ES-I3 (cell line): ENCODE measurements around the gene BFAR.

Experiments
- H3K36me3 ChIP-seq: 2 replicates; pipeline ENCODE4 v1.6.1; 2013; ENCODE audit warnings: mild to moderate bottlenecking, low read length, control low read depth, moderate library complexity; ENCODE audit not compliant: insufficient read depth
- H3K4me1 ChIP-seq: 2 replicates; pipeline ENCODE4 v1.6.1; 2013; ENCODE audit warnings: mild to moderate bottlenecking, control low read depth, low read length; ENCODE audit not compliant: insufficient read depth
- H3K9ac ChIP-seq: 2 replicates; pipeline ENCODE4 v1.6.1; 2013; ENCODE audit warnings: low read depth, mild to moderate bottlenecking, low read length, moderate library complexity
- H3K9me3 ChIP-seq: 2 replicates; pipeline ENCODE4 v1.6.1; 2013; ENCODE audit warnings: mild to moderate bottlenecking, low read length, moderate library complexity; ENCODE audit not compliant: control insufficient read depth, insufficient read depth

The BFAR gene, protein sequence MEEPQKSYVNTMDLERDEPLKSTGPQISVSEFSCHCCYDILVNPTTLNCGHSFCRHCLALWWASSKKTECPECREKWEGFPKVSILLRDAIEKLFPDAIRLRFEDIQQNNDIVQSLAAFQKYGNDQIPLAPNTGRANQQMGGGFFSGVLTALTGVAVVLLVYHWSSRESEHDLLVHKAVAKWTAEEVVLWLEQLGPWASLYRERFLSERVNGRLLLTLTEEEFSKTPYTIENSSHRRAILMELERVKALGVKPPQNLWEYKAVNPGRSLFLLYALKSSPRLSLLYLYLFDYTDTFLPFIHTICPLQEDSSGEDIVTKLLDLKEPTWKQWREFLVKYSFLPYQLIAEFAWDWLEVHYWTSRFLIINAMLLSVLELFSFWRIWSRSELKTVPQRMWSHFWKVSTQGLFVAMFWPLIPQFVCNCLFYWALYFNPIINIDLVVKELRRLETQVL

DNA sequence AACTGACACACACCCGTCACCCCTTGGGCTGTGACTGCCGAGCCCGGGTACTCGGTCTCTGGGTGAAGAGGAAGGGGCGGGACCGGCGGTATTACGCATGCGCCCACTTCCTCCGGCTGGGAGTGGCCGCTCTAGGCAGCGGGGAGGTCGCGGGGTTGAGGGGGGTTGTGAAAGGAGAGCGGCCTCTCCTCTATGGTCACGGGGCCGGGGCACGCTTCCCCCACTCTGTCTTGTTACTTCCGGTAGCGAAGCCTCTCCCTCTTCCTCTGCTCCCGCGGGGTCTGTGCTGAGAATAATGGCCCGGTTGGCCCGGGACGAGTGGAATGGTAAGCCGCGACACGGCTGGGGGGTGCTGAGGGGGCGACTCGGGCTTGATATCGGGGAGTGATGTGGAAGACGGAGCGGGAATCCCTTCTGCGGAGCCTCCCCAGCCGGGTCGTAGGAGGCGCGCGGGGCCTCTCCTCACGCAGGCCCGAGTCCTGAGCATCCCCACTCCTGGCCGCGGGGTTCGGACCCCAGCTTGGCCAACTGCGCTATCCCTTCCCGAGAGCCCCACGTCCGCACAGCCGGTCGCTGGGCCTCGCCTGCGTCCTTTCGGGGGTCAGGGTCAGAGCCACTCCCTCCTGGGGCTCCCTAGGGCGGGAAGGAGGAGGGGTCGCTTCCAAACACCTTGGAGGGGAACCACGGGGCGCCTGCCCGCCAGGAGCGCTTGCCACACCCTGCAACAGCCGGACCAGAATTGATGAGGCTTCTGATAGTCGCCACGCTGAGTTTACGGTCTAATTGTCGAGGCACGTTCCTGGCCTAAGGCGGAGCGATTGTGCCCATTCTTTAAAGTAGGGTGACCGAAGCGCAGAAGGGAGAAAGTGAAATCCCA, at the start of gene BFAR:
TSS of gene BFAR (plus strand) at position 259 of the 877 bp plus-strand sequence. CDS start 11,396 bp downstream, outside the sequence.
- no peaks in the 10 kb centered on the region for H3K9me3 ChIP-seq
- peaks cover 26% of the 10 kb centered on the region for H3K4me1 ChIP-seq
- H3K36me3 ChIP-seq = no peaks in the 10 kb centered on the region
- peak within 1 kb of the TSS; percentile 97 for H3K9ac ChIP-seq

DNA sequence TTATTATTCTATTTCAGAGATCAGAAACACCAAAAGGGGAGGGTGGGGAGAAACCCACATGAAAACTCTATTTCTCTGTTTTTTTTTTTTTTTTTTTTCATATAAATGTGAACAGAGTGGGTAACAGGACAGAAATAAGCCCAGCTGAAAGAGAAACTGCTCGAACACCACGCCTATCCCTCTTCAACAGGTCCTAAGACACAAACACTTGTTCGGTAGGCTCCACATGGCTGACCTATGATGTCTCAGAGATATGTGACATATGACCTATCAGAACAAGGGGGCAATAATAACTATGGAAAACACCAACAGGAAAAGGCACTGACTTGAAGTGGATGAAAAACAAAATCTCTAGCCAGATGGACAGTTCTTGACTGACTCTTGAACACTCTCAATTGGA, 47.5 kb upstream of the BFAR start:
- H3K9ac ChIP-seq = no peak overlapping the region
- H3K9me3 ChIP-seq = no peaks in the 10 kb centered on the region
- peaks cover 17% of the 10 kb centered on the region for H3K36me3 ChIP-seq
- H3K4me1 ChIP-seq = no peaks in the 10 kb centered on the region

DNA sequence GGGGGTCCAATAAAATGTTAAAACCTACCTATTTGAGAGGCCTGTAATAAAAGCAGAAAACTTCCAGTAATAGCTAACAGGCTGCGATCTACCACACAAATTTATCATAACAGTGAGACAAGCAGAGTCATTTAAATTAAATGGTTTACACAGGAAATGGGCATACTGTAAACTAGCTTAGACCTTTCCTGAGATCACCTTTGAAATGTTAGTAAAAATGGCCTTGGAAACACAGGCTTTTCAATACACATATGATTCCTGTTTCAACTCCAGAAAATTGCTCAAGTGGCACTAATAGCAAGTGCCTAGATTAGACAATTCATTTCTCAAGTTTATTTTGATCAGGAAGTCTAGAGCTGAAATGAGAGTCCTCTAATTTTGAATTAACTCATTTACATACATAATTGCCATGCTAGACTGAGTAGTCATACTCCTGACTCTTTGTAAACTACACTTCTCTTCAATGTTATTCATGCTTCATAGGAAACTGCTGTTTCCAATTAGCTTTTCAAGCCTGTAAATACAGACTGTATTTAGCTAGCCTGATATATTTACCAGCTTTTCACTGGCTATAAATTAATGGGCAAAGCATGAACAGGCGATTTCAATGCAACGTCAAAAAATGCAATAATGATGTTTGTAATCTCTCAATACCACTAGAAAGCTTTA, 46.0 kb upstream of the BFAR start:
- H3K9ac ChIP-seq = no peak overlapping the region
- H3K36me3 ChIP-seq = peaks cover 7% of the 10 kb centered on the region; the same call in 1 of the 2 replicates
- no peaks in the 10 kb centered on the region for H3K9me3 ChIP-seq
- H3K4me1 ChIP-seq = no peaks in the 10 kb centered on the region

DNA sequence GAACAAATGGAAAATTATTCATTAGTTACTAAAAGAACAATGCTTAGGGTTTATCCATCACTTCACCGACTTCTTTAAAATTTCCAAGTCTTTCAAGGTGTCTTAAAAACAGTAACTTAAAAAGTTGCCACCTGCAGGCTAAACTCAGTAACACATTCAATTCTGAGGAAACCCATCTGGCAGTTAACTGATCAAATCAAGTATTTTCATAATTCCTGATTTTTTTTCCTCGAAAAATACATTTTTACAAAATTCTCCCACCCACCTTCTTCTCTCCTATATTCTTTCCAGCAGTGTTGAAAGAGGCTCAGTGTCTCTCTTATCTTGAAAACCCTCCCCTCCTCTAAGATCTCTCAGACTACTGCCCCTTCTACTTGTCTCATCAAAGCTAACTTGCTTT, 32.6 kb upstream of the BFAR start:
- Histone ChIP-seq H3K36me3 (peaks cover 17% of the 10 kb centered on the region), H3K9me3 (no peaks in the 10 kb centered on the region), H3K9ac (no peak overlapping the region), H3K4me1 (no peaks in the 10 kb centered on the region)

DNA sequence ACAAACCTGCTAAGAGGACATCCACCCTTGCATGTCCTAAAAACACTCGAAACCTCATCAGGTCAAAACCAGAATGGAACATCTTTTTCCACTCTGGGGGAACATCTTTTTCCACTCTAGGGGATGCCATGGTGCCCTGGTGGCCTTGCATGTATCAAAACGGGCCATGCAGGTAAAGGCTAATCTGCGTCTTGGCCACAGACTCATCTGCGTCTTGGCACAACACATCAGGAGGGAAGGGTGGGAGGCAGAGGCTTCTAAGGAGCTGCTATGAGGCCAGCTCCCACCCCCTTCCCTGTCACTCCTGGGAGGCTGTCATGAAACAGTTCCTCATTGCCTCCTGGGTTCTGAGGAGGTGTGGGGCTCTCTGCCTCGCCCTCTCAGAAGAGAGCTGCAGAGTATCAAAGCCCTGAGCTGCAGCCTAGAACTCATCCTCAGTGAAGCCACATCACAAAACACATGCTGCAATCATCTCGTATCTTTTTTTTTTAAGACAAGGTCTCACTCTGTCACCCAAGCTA, 30.2 kb upstream of the BFAR start:
- Histone ChIP-seq H3K9me3 (no peaks in the 10 kb centered on the region), H3K9ac (no peak overlapping the region), H3K4me1 (no peaks in the 10 kb centered on the region), H3K36me3 (peaks cover 28% of the 10 kb centered on the region)

DNA sequence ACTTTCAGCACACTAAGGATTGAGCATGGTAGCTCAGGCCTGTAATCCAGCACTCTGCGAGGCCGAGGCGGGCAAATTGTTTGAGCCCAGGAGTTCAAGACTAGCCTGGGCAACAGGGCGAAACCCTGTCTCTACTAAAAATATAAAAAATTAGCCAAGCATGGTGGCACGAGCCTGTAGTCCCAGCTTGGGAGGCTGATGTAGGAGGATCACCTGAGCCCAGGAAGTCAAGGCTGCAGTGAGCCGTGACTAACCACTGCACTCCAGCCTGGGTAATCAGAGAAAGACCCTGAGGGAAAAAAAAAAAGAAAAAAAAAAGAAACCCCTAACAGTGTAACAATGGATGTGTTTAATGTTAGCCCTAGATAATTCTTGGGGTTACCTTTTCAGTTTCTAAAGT, 26.6 kb upstream of the BFAR start:
- Histone ChIP-seq H3K4me1 (peaks cover 23% of the 10 kb centered on the region), H3K9ac (no peak overlapping the region), H3K9me3 (no peaks in the 10 kb centered on the region), H3K36me3 (peaks cover 38% of the 10 kb centered on the region)

DNA sequence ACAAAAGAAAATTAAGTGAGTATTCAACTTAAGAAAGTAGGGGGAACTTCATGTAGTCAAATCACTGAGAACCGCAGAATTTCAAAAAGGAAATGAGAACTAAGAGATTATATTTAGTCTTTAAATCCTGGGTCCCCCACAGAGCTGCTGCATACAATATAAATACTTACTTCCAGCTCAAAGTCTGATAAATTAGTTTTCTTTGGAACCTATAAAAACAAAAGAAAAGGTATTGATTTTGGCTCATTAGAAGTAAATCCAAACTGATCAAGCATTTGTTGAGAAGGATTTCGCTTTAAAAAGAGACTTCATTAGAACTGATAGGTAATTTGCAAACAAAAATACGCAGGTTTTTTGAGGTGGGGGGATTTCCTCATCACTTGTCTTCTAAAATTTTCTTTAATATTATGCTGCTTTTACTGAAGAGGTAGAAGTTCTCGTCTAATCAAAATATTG, 24.6 kb upstream of the BFAR start:
- H3K4me1 ChIP-seq = peaks cover 23% of the 10 kb centered on the region
- no peak overlapping the region for H3K9ac ChIP-seq
- no peaks in the 10 kb centered on the region for H3K9me3 ChIP-seq
- peaks cover 44% of the 10 kb centered on the region for H3K36me3 ChIP-seq

DNA sequence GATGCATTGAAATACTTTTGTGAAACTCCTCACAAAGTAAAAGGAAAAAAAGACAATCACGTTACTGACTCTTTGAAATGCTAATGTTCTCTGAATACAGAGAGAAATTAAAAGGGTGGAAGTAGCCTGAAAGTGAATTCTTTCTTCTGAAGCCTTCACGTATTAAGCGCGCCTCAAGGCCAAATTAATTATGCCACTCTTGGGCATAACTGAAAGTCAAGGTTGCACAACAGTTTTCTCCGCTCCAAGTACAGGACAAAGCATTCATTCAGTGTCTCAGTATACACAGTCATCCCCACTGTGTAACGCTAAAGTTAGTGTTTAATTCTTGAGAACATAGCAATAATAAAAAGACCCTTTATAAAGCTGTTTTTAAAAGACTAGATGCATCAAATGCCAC, 24.1 kb upstream of the BFAR start:
- no peaks in the 10 kb centered on the region for H3K9me3 ChIP-seq
- H3K4me1 ChIP-seq = peaks cover 23% of the 10 kb centered on the region
- no peak overlapping the region for H3K9ac ChIP-seq
- H3K36me3 ChIP-seq = peaks cover 43% of the 10 kb centered on the region

DNA sequence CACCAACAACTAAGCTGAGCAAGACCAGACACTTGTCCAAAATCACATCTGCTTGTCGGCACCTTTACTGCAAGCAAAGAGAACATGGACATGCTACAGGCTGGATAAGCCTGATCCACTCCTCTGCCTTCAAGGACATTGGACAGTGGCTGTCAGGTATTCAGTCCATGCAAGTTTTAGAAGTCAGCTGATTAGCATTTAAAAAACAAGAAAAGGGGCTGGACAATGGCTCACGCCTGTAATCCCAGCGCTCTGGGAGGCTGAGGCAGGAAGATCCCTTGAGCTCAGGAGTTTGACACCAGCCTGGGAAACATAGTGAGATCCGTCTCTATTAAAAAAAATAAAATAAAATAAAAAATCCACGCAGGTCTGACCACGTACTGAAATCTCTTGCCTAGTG, 23.0 kb upstream of the BFAR start:
- no peaks in the 10 kb centered on the region for H3K9me3 ChIP-seq
- peaks cover 41% of the 10 kb centered on the region for H3K36me3 ChIP-seq
- no peak overlapping the region for H3K9ac ChIP-seq
- H3K4me1 ChIP-seq = peaks cover 23% of the 10 kb centered on the region

DNA sequence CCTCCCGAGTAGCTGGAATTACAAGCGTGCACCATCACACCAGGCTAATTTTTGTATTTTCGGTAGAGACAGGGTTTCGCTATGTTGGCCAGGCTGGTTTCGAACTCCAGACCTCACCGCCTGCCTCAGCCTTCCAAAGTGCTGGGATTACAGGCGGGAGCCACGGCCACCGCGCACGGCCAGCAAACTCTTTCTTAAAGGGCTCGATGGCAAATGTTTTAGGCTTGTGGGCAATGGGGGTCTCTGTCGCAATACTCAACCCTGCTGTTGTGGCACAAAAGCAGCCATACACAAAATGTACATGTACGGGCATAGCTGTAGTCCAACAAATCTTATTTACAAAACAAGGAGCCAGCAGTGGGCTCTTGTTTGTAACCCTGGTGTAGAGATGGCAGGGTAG, 21.1 kb upstream of the BFAR start:
- Histone ChIP-seq H3K4me1 (peaks cover 23% of the 10 kb centered on the region), H3K9ac (no peak overlapping the region), H3K9me3 (no peaks in the 10 kb centered on the region), H3K36me3 (peaks cover 34% of the 10 kb centered on the region)

DNA sequence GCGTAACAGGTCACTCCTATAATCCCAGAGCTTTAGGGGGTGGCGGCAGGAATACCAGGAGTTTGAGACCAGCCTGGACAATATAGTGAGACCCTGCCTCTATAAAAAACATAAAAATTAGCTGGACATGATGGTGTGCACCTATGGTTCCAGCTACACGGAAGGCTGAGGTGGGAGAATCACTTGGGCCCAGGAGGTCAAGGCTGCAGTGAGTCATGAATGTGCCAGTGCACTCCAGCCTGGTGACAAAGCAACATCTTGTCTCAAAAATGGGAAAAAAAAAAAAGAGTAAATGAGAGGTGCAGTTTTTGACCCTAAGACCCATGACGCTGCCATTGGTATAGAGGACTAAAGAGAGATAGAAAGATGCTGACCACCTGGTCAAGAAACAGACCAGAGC, 18.8 kb upstream of the BFAR start:
- H3K36me3 ChIP-seq = peaks cover 28% of the 10 kb centered on the region
- H3K4me1 ChIP-seq = peaks cover 16% of the 10 kb centered on the region
- H3K9ac ChIP-seq = no peak overlapping the region
- no peaks in the 10 kb centered on the region for H3K9me3 ChIP-seq

DNA sequence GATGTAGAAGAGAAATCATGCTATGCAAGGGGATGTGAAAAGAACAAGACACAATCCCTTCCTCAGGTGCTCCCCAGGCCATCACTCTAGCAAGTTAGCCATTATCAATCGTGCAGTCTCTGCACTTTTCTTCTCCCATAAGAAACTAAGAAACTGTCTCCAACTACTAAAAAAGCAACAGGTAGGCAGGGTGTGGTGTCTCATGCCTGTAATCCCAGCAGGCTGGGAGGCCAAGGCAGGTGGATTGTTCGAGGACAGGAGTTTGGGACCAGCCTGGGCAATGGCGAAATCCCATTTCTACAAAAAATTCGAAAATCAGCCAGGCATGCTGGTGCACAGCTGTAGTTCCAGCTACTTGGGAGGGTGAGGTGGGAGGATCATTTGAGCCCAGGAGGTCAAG, 16.5 kb upstream of the BFAR start:
- H3K9ac ChIP-seq = no peak overlapping the region
- peaks cover 19% of the 10 kb centered on the region for H3K36me3 ChIP-seq
- H3K9me3 ChIP-seq = no peaks in the 10 kb centered on the region
- H3K4me1 ChIP-seq = no peaks in the 10 kb centered on the region

DNA sequence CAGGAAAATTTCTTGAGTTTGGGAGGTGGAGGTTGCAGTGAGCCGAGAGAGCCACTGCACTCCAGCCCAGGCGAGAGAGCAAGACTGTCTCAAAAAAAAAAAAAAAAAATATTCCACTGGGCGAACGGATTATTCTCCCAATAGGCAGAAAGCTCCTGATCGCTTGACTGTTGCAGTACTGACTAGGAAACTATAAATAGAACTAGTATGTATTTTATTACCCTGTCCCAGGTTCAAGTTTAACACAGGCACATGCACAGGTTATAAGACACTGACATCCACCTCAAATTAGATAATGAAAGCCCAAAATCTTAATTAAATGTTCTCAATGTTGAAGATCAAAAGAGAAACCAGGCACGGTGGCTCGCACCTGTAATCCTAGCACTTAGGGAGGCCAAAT, 14.2 kb upstream of the BFAR start:
- Histone ChIP-seq H3K9ac (no peak overlapping the region), H3K36me3 (peaks cover 15% of the 10 kb centered on the region), H3K9me3 (no peaks in the 10 kb centered on the region), H3K4me1 (no peaks in the 10 kb centered on the region)

DNA sequence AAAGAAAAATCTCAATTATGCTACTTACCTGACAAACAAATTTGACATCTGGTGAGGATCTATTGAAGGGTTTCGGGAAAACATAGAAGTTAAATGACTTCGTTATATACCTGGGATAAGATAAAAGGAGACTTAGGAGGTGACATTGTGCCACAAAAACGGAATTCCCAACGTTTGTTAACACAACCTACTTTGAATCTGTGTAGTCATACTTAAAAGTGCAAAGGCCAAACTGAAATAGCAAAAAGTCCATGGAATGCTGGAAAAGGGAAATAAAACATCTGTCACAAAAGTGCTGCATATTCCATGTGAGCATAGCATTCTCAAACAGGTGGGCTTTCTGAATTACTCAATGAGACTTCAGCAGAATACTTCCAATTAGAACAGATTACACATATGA, 5.7 kb upstream of the BFAR start:
- H3K9ac ChIP-seq = no peak overlapping the region
- H3K36me3 ChIP-seq = peaks cover 20% of the 10 kb centered on the region
- peaks cover 9% of the 10 kb centered on the region for H3K4me1 ChIP-seq
- H3K9me3 ChIP-seq = no peaks in the 10 kb centered on the region
